Ishikawa (cell line): Measurements from ENCODE around the gene RPL18.

ENCODE experiments used
- CEBPB ChIP-seq: IDR thresholded peaks from 2 replicates; pipeline ENCODE4 v1.6.1; 2012
- CREB1 ChIP-seq: IDR thresholded peaks from 2 replicates; pipeline ENCODE4 v1.6.1; 2012; ENCODE audit warnings: low read depth
- EGR1 ChIP-seq: IDR thresholded peaks from 2 replicates; pipeline ENCODE4 v1.6.1; 2012
- EP300 ChIP-seq: IDR thresholded peaks from 2 replicates; pipeline ENCODE4 v1.6.1; 2012; ENCODE audit warnings: borderline replicate concordance
- FOXM1 ChIP-seq: IDR thresholded peaks from 2 replicates; pipeline ENCODE4 v1.6.1; 2012; ENCODE audit warnings: low read depth, borderline replicate concordance
- MAX ChIP-seq: IDR thresholded peaks from 2 replicates; pipeline ENCODE4 v1.6.1; 2012
- NFIC ChIP-seq: IDR thresholded peaks from 2 replicates; pipeline ENCODE4 v1.6.1; 2012
- RAD21 ChIP-seq: IDR thresholded peaks from 2 replicates; pipeline ENCODE4 v1.6.1; 2012; ENCODE audit warnings: low read depth
- REST ChIP-seq: IDR thresholded peaks from 2 replicates; pipeline ENCODE4 v1.6.1; 2012; ENCODE audit warnings: low read depth, mild to moderate bottlenecking
- TAF1 ChIP-seq: IDR thresholded peaks from 2 replicates; pipeline ENCODE4 v1.6.1; 2012; ENCODE audit warnings: low read depth, mild to moderate bottlenecking
- TCF12 ChIP-seq: IDR thresholded peaks from 2 replicates; pipeline ENCODE4 v1.6.1; 2012; ENCODE audit warnings: low read depth
- TEAD4 ChIP-seq: IDR thresholded peaks from 2 replicates; pipeline ENCODE4 v1.6.1; 2012
- USF1 ChIP-seq: IDR thresholded peaks from 2 replicates; pipeline ENCODE4 v1.6.1; 2012
- YY1 ChIP-seq: IDR thresholded peaks from 2 replicates; pipeline ENCODE4 v1.6.1; 2012; ENCODE audit warnings: low read depth
- ZBTB7A ChIP-seq: IDR thresholded peaks from 2 replicates; pipeline ENCODE4 v1.6.1; 2012; ENCODE audit warnings: low read depth

RPL18 gene

GRCh38 chr19:48596679-48597465, 22.1 kb downstream of the RPL18 start:
- TF ChIP-seq YY1: no peak
- no peak for TF ChIP-seq TEAD4
- no peak for TF ChIP-seq MAX
- no peak for TF ChIP-seq TCF12
- TF ChIP-seq NFIC: no peak
- TF ChIP-seq USF1: no peak
- TF ChIP-seq FOXM1: no peak
- no peak for TF ChIP-seq CREB1
- no peak for TF ChIP-seq REST
- TF ChIP-seq TAF1: no peak
- no peak for TF ChIP-seq CEBPB
- no peak for TF ChIP-seq EP300
- TF ChIP-seq EGR1: no peak
- no peak for TF ChIP-seq RAD21

- TF ChIP-seq ZBTB7A: no peak
- TF ChIP-seq YY1: no peak
- no peak for TF ChIP-seq EP300
- no peak for TF ChIP-seq FOXM1
- no peak for TF ChIP-seq REST
- no peak for TF ChIP-seq CREB1
- no peak for TF ChIP-seq USF1
- TF ChIP-seq EGR1: no peak
Observed at GRCh38 chr19:48596237-48596636, 22.7 kb downstream of the RPL18 start.

- no peak for TF ChIP-seq USF1
- TF ChIP-seq RAD21: no peak
- no peak for TF ChIP-seq FOXM1
- TF ChIP-seq MAX: no peak
- no peak for TF ChIP-seq YY1
- no peak for TF ChIP-seq REST
- no peak for TF ChIP-seq EP300
- TF ChIP-seq NFIC: no peak
Observed at GRCh38 chr19:48595833-48596232, 23.1 kb downstream of the RPL18 start.

- TF ChIP-seq YY1: no peak
Observed at GRCh38 chr19:48595171-48595570, 23.8 kb downstream of the RPL18 start.

- no peak for TF ChIP-seq TCF12
- TF ChIP-seq RAD21: no peak
- no peak for TF ChIP-seq TAF1
- no peak for TF ChIP-seq ZBTB7A
- no peak for TF ChIP-seq REST
- no peak for TF ChIP-seq TEAD4
Observed at GRCh38 chr19:48591021-48591420, 28.0 kb downstream of the RPL18 start.
